Peyer's patch (tissue), 4 donors: Measurements from ENCODE around the gene HLX.

Experiments used
- POLR2A ChIP-seq, 2 donors: fragments of 450-650 bp; IDR thresholded peaks; one replicate each; pipeline ENCODE4 v1.5.1; 2017; ENCODE audit warnings: antibody characterized with exemption in 2 of 2, mild to moderate bottlenecking in 2 of 2, moderate library complexity in 2 of 2
- TF ChIP-seq, protein P1 (sequence below), 6 experiments: fragments of 450-650 bp in 4 of 6; fragments of 200-600 bp in 2 of 6; sonication (generic) in 1 of 6; IDR thresholded peaks; one replicate each; pipeline ENCODE4 v1.5.1; 2017 to 2019; ENCODE audit warnings: antibody characterized with exemption in 6 of 6, mild to moderate bottlenecking in 3 of 6, moderate library complexity in 1 of 6

GRCh38 chr1:220843481-220844011, 35.7 kb upstream of the HLX start:
- TF ChIP-seq, protein P1, sequence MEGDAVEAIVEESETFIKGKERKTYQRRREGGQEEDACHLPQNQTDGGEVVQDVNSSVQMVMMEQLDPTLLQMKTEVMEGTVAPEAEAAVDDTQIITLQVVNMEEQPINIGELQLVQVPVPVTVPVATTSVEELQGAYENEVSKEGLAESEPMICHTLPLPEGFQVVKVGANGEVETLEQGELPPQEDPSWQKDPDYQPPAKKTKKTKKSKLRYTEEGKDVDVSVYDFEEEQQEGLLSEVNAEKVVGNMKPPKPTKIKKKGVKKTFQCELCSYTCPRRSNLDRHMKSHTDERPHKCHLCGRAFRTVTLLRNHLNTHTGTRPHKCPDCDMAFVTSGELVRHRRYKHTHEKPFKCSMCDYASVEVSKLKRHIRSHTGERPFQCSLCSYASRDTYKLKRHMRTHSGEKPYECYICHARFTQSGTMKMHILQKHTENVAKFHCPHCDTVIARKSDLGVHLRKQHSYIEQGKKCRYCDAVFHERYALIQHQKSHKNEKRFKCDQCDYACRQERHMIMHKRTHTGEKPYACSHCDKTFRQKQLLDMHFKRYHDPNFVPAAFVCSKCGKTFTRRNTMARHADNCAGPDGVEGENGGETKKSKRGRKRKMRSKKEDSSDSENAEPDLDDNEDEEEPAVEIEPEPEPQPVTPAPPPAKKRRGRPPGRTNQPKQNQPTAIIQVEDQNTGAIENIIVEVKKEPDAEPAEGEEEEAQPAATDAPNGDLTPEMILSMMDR (IDR thresholded peaks at IDR 0.05), result no peak
- TF ChIP-seq POLR2A (IDR thresholded peaks at IDR 0.05), result no peak
